ENCODE data around the gene RCE1. TPM values are rescaled to one million over a fixed set of nuclear protein-coding genes. Genes with fewer than 3 reads are reported as not detected.

The RCE1 gene
- total RNA-seq, 1 experiment from 2014 or later, result 43.7 TPM

DNA sequence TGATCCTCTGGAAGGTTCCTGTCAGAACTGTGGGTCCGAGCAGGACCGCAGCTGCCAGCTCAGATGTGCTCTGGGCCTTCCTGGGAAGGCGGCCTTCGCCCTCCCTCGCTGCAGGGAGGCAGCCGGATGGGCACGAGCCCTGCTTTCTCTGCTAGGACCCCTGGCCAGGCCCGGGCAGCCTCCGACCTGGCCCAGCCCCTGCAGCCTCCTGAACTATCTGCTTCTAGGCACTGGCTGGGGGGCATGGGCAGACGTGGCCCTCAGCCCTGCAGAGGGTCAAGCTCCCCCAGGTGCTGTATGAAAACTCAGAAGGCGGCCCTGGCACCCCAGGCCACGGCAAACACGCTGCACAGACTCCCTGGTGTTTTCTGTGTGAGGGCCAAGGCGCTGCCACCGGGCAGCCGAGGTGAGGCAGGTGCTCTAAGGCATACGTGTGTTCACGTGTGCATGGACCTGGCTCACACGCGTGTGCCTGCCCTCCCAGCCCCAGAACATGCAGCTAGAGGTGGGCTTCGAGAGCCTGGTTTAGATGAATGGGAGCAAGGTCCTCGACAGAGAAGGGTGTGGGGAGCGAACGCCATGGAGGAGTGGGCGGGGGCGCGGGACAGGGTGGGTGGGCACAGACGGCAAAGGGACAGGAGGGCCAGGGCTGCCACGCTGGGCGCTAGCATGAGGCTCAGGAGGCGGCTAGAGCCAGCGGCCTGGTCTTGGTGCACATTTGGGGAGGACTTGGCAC, 18.0 kb downstream of the RCE1 start:
- Histone ChIP-seq H3K36me3 (ENCODE audit: control insufficient read depth, insufficient read depth, low read length) (no peaks in the 10 kb centered on the region), H3K4me1 (ENCODE audit: control insufficient read depth, insufficient read depth, low read length) (peaks cover 14% of the 10 kb centered on the region), H3K27ac (ENCODE audit: low read length) (no peak overlapping the region), H3K27me3 (ENCODE audit: control insufficient read depth, insufficient read depth, low read length) (no peaks in the 10 kb centered on the region), H3K9me3 (ENCODE audit: control insufficient read depth, insufficient read depth, low read depth, low read length) (no peaks in the 10 kb centered on the region), H3K4me3 (ENCODE audit: low read depth in 2 of 2, low read length in 2 of 2) (no peak overlapping the region)
- DNase-seq (ENCODE audit: low read depth, low spot score) (no peak), ATAC-seq (no peak)
- ChIA-PET CTCF (no interaction called here), POLR2A (interaction anchor here (0.6 kb wide), 1 partner anchor 86 kb away, joined by 4 read pairs; no protein-coding TSS in a partner anchor)
- in situ Hi-C loops (cut with HindIII; ENCODE audit: low pct_unique_long_range_greater_than_20kb, low sequenced_read_pairs) (no loop called here), intact Hi-C loops (cut with micrococcal nuclease; ENCODE audit: unreplicated experiment) (no loop called here)
- BruUV-seq (replicated peaks), result no TSS peak
- no peak for TF ChIP-seq TCF7L2 (IDR thresholded peaks at IDR 0.05; ENCODE audit: low read depth, low read length)
- no peak for TF ChIP-seq POLR2AphosphoS5 (IDR thresholded peaks at IDR 0.05; ENCODE audit: low read depth, low read length)
- no peak for TF ChIP-seq SIN3A (IDR thresholded peaks at IDR 0.05; ENCODE audit: borderline replicate concordance, insufficient read depth, low read depth, low read length)
- TF ChIP-seq, protein P1, sequence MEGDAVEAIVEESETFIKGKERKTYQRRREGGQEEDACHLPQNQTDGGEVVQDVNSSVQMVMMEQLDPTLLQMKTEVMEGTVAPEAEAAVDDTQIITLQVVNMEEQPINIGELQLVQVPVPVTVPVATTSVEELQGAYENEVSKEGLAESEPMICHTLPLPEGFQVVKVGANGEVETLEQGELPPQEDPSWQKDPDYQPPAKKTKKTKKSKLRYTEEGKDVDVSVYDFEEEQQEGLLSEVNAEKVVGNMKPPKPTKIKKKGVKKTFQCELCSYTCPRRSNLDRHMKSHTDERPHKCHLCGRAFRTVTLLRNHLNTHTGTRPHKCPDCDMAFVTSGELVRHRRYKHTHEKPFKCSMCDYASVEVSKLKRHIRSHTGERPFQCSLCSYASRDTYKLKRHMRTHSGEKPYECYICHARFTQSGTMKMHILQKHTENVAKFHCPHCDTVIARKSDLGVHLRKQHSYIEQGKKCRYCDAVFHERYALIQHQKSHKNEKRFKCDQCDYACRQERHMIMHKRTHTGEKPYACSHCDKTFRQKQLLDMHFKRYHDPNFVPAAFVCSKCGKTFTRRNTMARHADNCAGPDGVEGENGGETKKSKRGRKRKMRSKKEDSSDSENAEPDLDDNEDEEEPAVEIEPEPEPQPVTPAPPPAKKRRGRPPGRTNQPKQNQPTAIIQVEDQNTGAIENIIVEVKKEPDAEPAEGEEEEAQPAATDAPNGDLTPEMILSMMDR (IDR thresholded peaks at IDR 0.05), result no peak
- no peak for TF ChIP-seq REST (IDR thresholded peaks at IDR 0.05; ENCODE audit: insufficient read depth in 1 of 2, low read depth in 2 of 2, low read length in 1 of 2)

DNA sequence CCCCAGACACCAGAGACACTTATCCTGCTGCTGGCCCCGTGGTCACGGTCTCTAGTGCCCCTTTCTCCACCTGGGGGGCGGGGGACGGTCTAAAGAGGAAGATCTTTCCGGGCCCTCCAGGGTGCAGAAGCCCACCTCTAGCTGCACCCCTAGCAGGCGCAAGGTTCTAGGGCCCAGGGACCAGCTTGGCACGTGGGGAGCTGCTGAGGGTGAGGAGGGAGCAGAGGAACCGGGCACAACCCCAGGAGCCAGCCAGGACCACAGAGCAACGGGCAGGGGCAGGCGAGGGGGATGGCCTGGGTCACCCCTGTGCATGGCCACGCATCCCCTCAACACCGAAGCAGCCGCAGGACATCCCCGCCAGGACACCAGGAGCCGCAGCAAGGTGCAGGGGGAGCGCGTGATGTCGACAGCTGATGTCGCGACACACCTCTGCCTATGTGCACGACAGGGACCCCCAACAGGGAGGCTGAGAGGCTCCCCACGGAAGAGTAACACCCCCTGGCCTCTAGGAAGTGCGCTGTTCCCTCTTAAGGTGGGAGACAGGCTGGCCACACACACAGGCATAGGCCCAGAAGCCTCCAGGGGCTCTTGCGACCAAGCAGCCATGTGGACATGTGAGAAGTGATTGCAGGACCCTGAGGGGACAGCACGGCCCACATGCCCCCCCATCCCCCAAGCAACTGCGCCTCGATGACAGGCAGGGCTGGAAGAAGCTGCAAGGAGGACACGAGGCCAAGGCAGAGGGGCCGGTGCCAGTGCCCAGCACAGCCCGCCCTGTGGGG, 18.7 kb downstream of the RCE1 start:
- in situ Hi-C loops (cut with HindIII; ENCODE audit: low pct_unique_long_range_greater_than_20kb, low sequenced_read_pairs), result no loop called here
- BruUV-seq (replicated peaks), result no TSS peak
- ChIA-PET CTCF (interaction anchor here (0.9 kb wide), 1 partner anchor 13 kb away, joined by 4 read pairs; no protein-coding TSS in a partner anchor), POLR2A (no interaction called here)
- peaks cover 19% of the 10 kb centered on the region for H3K4me1 ChIP-seq (ENCODE audit: control insufficient read depth, insufficient read depth, low read length)
- H3K9me3 ChIP-seq (ENCODE audit: control insufficient read depth, insufficient read depth, low read depth, low read length), result no peaks in the 10 kb centered on the region
- TF ChIP-seq POLR2AphosphoS5 (IDR thresholded peaks at IDR 0.05; ENCODE audit: low read depth, low read length) (no peak), REST (IDR thresholded peaks at IDR 0.05; ENCODE audit: insufficient read depth in 1 of 2, low read depth in 2 of 2, low read length in 1 of 2) (no peak), SIN3A (IDR thresholded peaks at IDR 0.05; ENCODE audit: borderline replicate concordance, insufficient read depth, low read depth, low read length) (no peak), TCF7L2 (IDR thresholded peaks at IDR 0.05; ENCODE audit: low read depth, low read length) (no peak)
- TF ChIP-seq, protein P1 (IDR thresholded peaks at IDR 0.05), result no peak
- intact Hi-C loops (cut with micrococcal nuclease; ENCODE audit: unreplicated experiment), result no loop called here
- no peak overlapping the region for H3K4me3 ChIP-seq (ENCODE audit: low read depth in 2 of 2, low read length in 2 of 2)
- no peak for DNase-seq (ENCODE audit: low read depth, low spot score)
- H3K27me3 ChIP-seq (ENCODE audit: control insufficient read depth, insufficient read depth, low read length), result no peaks in the 10 kb centered on the region
- no peak for ATAC-seq
- H3K27ac ChIP-seq (ENCODE audit: low read length), result no peak overlapping the region
- no peaks in the 10 kb centered on the region for H3K36me3 ChIP-seq (ENCODE audit: control insufficient read depth, insufficient read depth, low read length)

Data from Panc1 (cell line).